Tibial nerve (tissue), 4 donors: Measurements from ENCODE around the gene CD274. TPM values are rescaled to one million over a fixed set of nuclear protein-coding genes. Genes with fewer than 3 reads are reported as not detected.

Source experiments
- DNase-seq, 2 donors: peaks; one replicate each; pipeline ENCODE4 v3.0.0-alpha.2; 2019; ENCODE audit warnings: low spot score in 2 of 2
- H3K27ac ChIP-seq, 4 donors: fragments of 200-600 bp; sonication (generic) in 3 of 4; one replicate each; pipeline ENCODE4 v1.5.1; 2017 to 2019; ENCODE audit warnings: mild to moderate bottlenecking in 1 of 4
- H3K27me3 ChIP-seq, 2 donors: fragments of 200-600 bp; sonication (generic) in 1 of 2; one replicate each; pipeline versions ENCODE4 v1.5.1 to v1.6.0; 2017 to 2019
- H3K36me3 ChIP-seq, 3 donors: fragments of 200-600 bp; sonication (generic); one replicate each; pipeline ENCODE4 v1.5.1; 2018 to 2019
- H3K4me1 ChIP-seq, 4 donors: fragments of 200-600 bp; sonication (generic) in 3 of 4; one replicate each; pipeline ENCODE4 v1.5.1; 2017 to 2019
- H3K4me3 ChIP-seq, 4 donors: fragments of 200-600 bp; sonication (generic) in 3 of 4; one replicate each; pipeline ENCODE4 v1.5.1; 2017 to 2019; ENCODE audit warnings: mild to moderate bottlenecking in 1 of 4, moderate library complexity in 1 of 4
- H3K9me3 ChIP-seq, 4 donors: fragments of 200-600 bp; sonication (generic) in 3 of 4; one replicate each; pipeline ENCODE4 v1.5.1; 2017 to 2019
- EP300 ChIP-seq, 2 donors: sonication (generic); formaldehyde crosslinking; IDR thresholded peaks; one replicate each; pipeline ENCODE4 v1.6.1; 2017; ENCODE audit warnings: antibody characterized with exemption in 2 of 2, mild to moderate bottlenecking in 1 of 2
- POLR2A ChIP-seq, 2 donors: fragments of 450-650 bp; IDR thresholded peaks; one replicate each; pipeline ENCODE4 v1.6.1; 2017; ENCODE audit warnings: antibody characterized with exemption in 2 of 2, mild to moderate bottlenecking in 2 of 2, moderate library complexity in 2 of 2
- WGBS, 2 donors: methylation state at CpG; one replicate each; pipeline ENCODE4 v1.1.5; 2018; 5-methylcytosine and 5-hydroxymethylcytosine counted together
- total RNA-seq, 4 donors: library from RNA; depleted of rRNA; stranded (reverse); fragments of >200 nt; gene quantifications; one replicate each; pipeline ENCODE4 v1.1.0, GENCODE V29; 2016
- TF ChIP-seq, protein P1 (sequence below), 5 experiments: fragments of 200-600 bp in 3 of 5; fragments of 450-650 bp in 2 of 5; sonication (generic) in 3 of 5; IDR thresholded peaks; one replicate each; pipeline ENCODE4 v1.5.1; 2016 to 2019; ENCODE audit warnings: antibody characterized with exemption in 5 of 5, mild to moderate bottlenecking in 3 of 5, moderate library complexity in 2 of 5

Gene CD274
- total RNA-seq, 4 donors from 2014 or later = 2.1 to 4.2 (median 2.5) TPM

DNA sequence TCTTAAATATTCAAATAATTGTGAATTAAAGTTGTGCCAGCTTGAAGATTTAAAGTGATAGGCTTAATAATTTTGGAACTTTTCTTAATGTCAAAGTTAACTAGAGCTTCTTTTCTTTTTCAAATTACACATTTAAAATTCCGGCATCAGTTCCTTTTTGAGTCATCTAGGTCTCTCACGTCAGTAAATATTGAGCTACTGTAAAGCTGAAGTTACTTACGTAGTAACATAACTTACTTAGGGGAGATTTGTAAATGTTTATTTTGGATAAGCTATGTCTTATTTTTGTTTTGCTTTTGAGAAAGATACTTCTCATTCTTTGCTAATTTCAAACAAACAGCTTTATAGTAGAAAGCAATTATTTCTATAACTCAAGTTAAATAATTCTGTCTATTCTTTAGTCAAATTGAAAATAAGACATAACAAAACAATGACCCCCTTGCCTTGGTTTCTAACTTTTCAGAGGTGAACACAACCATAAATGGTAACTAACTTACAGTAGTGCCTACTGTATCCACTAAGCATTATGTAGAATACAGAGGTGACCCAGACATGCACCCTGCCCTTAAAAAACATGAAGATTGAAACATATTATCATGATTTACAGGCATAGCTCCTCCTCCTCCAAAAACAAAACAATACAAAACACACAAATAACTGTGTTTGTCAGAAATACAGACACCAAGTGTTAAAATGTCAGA is 29.8 kb downstream of the CD274 start:
- TF ChIP-seq, protein P1, sequence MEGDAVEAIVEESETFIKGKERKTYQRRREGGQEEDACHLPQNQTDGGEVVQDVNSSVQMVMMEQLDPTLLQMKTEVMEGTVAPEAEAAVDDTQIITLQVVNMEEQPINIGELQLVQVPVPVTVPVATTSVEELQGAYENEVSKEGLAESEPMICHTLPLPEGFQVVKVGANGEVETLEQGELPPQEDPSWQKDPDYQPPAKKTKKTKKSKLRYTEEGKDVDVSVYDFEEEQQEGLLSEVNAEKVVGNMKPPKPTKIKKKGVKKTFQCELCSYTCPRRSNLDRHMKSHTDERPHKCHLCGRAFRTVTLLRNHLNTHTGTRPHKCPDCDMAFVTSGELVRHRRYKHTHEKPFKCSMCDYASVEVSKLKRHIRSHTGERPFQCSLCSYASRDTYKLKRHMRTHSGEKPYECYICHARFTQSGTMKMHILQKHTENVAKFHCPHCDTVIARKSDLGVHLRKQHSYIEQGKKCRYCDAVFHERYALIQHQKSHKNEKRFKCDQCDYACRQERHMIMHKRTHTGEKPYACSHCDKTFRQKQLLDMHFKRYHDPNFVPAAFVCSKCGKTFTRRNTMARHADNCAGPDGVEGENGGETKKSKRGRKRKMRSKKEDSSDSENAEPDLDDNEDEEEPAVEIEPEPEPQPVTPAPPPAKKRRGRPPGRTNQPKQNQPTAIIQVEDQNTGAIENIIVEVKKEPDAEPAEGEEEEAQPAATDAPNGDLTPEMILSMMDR (IDR thresholded peaks at IDR 0.05) = no peak
- WGBS, 2 donors = 62 to 67% methylated on average over 3 of the region's 3 CpGs
- DNase-seq = no peak

DNA sequence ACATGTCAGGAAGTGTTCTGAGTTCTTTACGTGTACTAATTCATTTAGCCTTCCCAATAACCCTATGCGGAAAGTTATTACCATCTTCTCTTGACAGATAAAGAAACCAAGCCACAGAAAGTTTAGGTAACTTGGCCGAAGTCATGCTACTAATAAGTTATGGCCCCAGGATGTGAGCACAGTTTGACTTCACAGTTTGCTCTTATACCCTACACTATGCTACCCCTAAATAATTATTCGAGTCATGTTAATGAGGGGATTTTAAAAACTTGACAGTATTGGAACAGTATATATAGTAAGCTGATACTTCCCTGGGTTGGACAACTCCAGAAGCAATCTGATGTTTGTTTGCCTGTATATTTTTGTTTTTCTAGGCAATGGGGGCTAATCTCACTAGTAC is 30.6 kb downstream of the CD274 start:
- Histone ChIP-seq H3K27ac (no peak overlapping the region), H3K9me3 (peaks cover 0 to 7% (median 0%) of the 10 kb centered on the region in 4 donors), H3K4me3 (no peak overlapping the region), H3K27me3 (no peaks in the 10 kb centered on the region), H3K4me1 (no peaks in the 10 kb centered on the region), H3K36me3 (no peaks in the 10 kb centered on the region)
- no peak for DNase-seq
- 87 to 93% methylated on average over 4 of the region's 4 CpGs for WGBS, 2 donors
- no peak for TF ChIP-seq EP300 (IDR thresholded peaks at IDR 0.05)
- no peak for TF ChIP-seq POLR2A (IDR thresholded peaks at IDR 0.05)
- TF ChIP-seq, protein P1 (IDR thresholded peaks at IDR 0.05) = no peak

More for the DNA sequence above, 29.8 kb downstream of the CD274 start:
- Histone ChIP-seq H3K36me3 (no peaks in the 10 kb centered on the region), H3K4me1 (no peaks in the 10 kb centered on the region), H3K27me3 (no peaks in the 10 kb centered on the region), H3K27ac (no peak overlapping the region), H3K4me3 (no peak overlapping the region), H3K9me3 (peaks cover 0 to 7% (median 0%) of the 10 kb centered on the region in 4 donors)

DNA sequence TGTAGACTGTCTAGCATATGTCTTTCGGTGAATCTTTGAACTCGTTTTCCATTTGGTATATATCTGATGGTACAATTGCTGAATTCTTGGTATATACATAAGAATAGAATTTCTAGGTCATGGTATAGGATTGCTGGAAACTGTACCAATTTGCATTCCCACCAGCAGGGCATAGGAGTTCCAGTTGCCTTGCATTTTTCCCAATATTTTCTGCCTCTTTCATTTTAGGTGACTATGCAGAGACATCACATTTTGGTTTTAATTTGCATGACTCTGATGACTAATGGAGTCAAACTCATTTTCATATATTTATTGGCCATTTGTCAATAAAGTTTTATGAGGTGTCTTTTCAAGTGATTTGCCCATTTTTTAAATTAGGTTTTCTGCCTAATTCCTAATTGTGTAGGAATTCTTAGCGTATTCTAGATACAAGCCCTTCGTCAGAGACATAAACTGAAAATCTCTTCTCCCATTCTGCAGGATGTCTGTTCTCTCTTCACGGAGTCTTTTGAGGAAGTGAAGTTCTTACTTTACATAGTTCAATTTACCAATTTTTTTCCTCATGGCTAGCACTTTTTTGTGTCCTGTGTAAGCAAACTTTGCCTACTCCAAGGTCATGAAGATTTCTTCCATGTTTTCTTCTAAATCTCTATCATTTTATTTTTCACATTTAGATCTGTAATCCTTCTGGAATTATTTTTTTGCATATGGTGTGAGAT is 31.1 kb downstream of the CD274 start:
- Histone ChIP-seq H3K36me3 (no peaks in the 10 kb centered on the region), H3K9me3 (peaks cover 0 to 7% (median 0%) of the 10 kb centered on the region in 4 donors), H3K27ac (no peak overlapping the region), H3K27me3 (no peaks in the 10 kb centered on the region), H3K4me3 (no peak overlapping the region), H3K4me1 (no peaks in the 10 kb centered on the region)
- TF ChIP-seq POLR2A (IDR thresholded peaks at IDR 0.05) = no peak
- TF ChIP-seq, protein P1 (IDR thresholded peaks at IDR 0.05) = no peak
- no peak for TF ChIP-seq EP300 (IDR thresholded peaks at IDR 0.05)
- DNase-seq = no peak
- WGBS, 2 donors = 87 to 92% methylated on average over 5 of the region's 5 CpGs

DNA sequence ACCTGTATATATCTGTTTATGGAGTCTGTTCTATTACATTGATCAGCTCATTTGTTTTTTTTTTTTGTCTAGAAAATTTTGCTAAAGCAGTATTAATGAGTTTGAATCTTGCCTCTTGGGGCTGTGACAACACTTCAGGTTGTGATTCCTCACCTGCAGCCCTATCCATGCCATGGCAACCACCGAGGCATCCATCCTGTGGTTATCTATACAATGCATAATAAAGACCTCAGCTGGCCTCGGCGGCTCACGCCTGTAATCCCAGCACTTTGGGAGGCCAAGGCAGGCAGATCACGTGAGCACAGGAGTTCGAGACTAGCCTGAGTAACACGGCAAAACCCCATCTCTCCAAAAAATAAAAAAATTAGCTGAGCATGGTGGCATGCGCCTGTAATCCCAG is 31.9 kb downstream of the CD274 start:
- no peak overlapping the region for H3K4me3 ChIP-seq
- H3K27ac ChIP-seq = no peak overlapping the region
- H3K9me3 ChIP-seq = peaks cover 0 to 4% (median 0%) of the 10 kb centered on the region in 4 donors
- H3K27me3 ChIP-seq = no peaks in the 10 kb centered on the region
- DNase-seq = no peak
- H3K4me1 ChIP-seq = no peaks in the 10 kb centered on the region
- TF ChIP-seq POLR2A (IDR thresholded peaks at IDR 0.05) (no peak), EP300 (IDR thresholded peaks at IDR 0.05) (no peak)
- TF ChIP-seq, protein P1 (IDR thresholded peaks at IDR 0.05) = no peak
- 90 to 92% methylated on average over 8 of the region's 8 CpGs for WGBS, 2 donors
- H3K36me3 ChIP-seq = no peaks in the 10 kb centered on the region

DNA sequence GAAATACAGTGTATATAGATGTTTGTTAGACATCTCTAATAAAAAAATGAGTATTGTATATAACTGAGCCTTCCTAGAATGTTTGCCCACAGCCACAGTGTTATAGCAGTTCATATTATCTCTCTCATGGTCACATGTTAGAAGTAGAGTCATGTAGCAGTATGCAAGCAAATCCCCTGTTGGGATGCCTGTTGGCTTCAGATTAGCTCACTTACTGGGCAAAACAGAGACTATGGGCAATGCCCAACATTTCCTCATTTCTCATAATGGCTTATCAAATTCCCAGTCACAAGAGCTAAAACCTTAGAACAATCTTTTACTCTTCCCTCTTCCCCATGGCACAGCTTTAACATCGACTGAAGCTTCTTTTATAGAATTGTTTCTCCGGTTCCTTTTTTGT is 33.0 kb downstream of the CD274 start:
- TF ChIP-seq EP300 (IDR thresholded peaks at IDR 0.05) = no peak
- no peak for TF ChIP-seq POLR2A (IDR thresholded peaks at IDR 0.05)
- TF ChIP-seq, protein P1 (IDR thresholded peaks at IDR 0.05) = no peak
- Histone ChIP-seq H3K4me3 (no peak overlapping the region), H3K4me1 (no peaks in the 10 kb centered on the region), H3K9me3 (no peaks in the 10 kb centered on the region), H3K36me3 (no peaks in the 10 kb centered on the region), H3K27ac (no peak overlapping the region), H3K27me3 (no peaks in the 10 kb centered on the region)
- 69 to 93% methylated on average over 2 of the region's 2 CpGs for WGBS, 2 donors
- DNase-seq = no peak
